H4 (cell line): ENCODE data around the gene RNF40. TPM values are rescaled to one million over a fixed set of nuclear protein-coding genes. Genes with fewer than 3 reads are reported as not detected.

Experiments
- DNase-seq: peaks from one replicate; pipeline ENCODE4 v3.0.0-alpha.2; 2015; ENCODE audit warnings: low spot score
- total RNA-seq: library from RNA; depleted of rRNA; stranded (reverse); fragments of >200 nt; shearing (Covaris generic); gene quantifications from 2 replicates; pipeline ENCODE4 v1.2.3, GENCODE V29; 2014

The RNF40 gene
- total RNA-seq, 1 experiment from 2014 or later: 57.9 TPM

GRCh38 chr16:30762991-30763725 is 1.0 kb downstream of the RNF40 start:
- DNase-seq: no peak

DNA sequence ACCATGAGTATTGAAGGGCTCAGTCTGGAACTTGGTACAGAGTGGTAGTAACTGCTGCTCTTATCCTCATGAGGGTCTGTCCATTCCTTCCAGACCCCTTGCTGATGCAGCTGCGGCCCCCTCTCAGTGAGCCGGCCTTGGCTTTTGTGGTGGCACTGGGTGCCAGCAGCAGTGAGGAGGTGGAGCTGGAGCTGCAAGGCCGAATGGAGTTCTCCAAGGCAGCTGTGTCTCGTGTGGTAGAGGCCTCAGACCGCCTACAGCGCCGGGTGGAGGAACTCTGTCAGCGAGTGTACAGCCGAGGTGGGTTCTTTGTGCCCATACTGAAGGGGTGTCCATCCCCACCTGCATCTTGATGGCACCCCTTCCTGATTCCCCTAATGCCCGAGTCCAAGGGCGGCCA is 2.0 kb downstream of the RNF40 start:
- DNase-seq: no peak

DNA sequence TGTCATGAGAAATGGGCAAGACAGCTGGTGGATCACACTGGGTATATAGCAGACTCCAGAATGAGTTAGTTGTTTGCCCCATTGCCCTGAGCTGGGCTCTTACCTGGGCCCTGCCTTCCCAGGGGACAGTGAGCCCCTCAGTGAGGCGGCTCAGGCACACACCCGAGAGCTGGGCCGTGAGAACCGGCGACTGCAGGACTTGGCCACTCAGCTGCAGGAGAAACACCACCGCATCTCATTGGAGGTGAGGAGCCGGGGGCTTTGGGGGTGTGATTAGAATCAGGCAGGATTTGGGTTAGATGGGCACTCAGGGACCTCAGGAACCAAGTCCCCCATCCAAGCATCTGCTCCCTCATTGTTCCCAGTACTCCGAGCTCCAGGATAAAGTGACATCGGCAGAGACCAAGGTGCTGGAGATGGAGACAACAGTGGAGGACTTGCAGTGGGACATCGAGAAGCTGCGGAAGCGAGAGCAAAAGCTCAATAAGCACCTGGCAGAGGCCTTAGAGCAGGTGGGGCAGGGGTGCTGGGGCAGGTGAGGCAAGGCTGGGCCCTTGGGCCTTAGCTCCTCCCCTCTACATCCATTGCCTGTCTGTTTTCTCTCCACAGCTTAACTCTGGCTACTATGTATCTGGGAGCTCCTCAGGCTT is 2.8 kb downstream of the RNF40 start:
- DNase-seq: no peak

GRCh38 chr16:30766206-30766932 is 4.2 kb downstream of the RNF40 start:
- no peak for DNase-seq

DNA sequence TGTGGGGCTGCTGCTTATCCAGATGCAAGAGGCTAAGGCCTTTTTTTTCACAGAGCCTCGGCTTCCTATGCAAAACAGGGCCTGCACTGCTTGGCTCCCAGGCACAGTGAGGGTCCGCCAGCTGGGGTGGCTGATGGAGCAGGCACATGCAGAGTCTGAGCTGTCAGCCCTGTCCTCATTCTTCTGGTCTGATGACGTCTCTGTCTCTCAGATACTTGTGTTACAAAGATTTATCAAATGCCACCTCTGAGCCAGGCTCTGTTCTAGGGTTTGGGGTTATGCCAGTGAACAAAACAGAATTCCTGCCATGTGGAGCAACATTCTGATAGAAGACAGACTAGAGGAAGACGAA is 4.8 kb downstream of the RNF40 start:
- DNase-seq: no peak

- no peak for DNase-seq
These were observed 5.8 kb downstream of the RNF40 start for GRCh38 chr16:30767767-30768465.

DNA sequence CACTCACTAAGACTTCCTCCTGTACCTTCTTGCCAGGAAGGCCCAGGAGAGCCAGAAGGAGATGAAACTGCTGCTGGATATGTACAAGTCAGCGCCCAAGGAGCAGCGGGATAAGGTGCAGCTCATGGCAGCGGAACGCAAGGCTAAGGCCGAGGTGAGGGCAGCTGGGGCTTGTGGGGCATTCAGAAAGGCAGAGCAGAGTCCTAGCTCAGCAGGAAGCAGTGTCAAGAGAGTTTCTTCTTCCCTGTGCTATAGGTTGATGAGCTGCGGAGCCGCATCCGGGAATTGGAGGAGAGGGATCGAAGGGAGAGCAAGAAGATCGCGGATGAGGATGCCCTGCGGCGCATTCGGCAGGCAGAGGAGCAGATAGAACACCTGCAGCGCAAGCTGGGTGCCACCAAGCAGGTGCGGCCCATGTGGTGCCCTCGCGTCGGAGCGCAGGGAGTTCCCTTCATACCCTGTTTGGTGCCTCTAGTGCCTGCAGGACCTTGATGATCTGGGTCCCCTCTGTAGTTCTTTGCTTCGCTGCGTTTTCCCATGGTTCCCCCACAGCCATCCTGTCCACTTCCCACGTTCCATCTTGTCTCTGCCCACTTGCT is 6.6 kb downstream of the RNF40 start:
- DNase-seq: no peak

GRCh38 chr16:30769379-30770089 is 7.4 kb downstream of the RNF40 start:
- no peak for DNase-seq

GRCh38 chr16:30771726-30772125 is 9.6 kb downstream of the RNF40 start:
- DNase-seq: no peak

GRCh38 chr16:30773826-30774225 is 11.7 kb downstream of the RNF40 start:
- no peak for DNase-seq

- DNase-seq: no peak
These were observed 12.4 kb downstream of the RNF40 start for GRCh38 chr16:30774367-30775130.

DNA sequence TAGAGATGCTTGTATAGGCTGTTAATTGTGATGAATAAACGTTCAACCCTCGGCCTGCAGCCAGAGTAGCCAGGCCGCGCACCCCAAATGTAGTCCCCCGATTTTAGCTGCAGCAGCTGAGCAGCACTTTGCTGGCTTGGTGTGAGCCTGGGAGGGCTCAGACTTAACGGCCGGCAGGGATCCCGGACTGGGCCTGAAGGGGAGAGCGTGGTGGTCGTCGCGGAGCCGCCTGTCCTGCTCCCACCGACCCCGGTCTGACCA is 12.9 kb downstream of the RNF40 start:
- no peak for DNase-seq

DNA sequence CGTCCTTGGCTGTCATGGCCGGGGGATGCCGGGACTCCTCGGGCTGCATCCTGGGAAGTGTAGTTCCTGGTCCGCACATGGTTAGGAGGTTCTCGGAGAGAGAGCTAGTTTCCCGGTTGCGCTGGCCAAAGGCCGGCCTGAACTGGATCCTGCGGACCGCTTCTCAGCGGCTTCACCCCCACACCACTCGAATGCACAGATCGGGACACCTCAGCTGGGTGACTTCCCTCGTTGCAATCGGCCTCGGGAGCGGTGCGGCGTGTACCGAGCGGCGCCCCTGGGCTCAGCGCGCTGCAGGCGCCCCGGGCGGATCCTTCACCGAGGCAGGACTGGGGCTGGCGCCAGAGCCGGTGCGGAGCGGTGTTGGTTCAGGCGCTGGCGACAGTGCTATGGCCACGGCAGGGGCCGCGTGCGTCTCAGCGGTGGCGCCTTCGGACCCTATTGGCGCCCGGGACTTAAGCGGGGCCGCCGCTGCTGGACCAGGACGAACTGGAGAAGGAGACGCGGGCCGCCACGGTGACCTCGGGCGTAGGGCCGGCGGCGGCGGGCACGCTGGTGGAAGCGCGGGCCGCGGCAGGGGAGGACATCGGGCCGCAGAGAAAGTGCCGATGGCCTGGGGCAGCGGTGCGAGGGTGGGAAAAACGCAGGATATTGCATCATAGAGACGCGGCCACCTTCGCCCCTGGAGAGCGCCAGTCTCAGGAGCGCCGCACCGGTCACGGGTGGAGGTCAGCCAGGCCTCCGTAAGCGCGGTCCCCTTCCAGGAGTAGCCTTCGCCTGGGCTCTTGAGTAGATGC is 13.5 kb downstream of the RNF40 start:
- peak; percentile 83 for DNase-seq

DNA sequence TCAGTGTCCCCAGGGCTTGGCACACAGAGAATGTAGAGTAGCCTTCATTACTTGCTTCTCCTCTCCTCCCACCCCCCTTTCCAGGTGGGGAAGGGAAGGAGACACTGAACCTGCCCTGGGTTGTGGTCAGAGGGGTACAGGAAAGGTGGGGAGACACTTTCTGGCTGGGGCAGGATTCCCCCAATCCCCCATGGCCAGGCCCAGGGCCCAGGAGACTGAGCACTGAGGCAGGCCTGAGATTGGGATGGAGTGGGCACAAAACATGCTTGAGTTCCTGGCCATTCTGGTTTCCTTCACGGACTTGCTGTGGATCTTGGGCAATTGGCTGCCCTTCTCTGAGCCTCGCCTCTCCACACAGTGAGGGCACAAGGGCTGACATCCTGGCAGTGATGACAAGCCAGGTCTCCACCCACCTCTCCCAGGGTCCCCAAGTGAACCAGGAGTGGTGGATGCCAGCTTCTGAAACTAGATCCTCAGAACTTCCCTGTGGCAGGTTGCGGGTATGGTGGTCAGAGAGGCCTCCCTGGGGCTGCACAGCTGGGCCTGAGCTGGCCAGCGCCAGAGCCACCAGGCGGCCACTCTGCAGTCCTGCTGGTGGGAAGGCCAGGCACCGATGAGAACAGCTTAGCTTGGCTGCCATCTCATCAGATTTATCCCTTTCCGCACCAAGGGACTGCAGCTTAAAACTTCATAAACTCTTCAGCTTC is 15.6 kb downstream of the RNF40 start:
- peak; percentile 39 for DNase-seq

GRCh38 chr16:30778549-30779244 is 16.6 kb downstream of the RNF40 start:
- DNase-seq: no peak

GRCh38 chr16:30779596-30779995 is 17.5 kb downstream of the RNF40 start:
- DNase-seq: no peak

DNA sequence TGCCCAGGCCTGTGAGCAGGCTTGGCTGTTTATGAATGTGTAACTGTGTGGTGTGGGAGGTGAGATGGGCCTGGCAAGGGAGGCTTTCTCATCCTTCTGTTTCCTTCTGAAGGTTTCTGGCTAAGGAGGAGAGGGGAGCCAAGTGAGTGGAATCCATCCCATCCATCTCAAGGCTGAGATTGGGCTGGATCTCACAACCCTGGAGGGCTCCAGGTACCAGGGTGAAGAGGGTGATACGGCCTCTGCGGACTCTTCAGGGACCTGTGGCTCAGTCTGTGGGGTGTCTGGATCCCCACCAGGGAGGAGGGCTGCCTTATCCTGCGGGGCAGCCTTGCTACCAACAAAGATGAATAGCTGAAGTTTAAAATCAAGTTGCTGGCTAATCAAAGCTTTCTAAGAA is 17.9 kb downstream of the RNF40 start:
- DNase-seq: no peak

DNA sequence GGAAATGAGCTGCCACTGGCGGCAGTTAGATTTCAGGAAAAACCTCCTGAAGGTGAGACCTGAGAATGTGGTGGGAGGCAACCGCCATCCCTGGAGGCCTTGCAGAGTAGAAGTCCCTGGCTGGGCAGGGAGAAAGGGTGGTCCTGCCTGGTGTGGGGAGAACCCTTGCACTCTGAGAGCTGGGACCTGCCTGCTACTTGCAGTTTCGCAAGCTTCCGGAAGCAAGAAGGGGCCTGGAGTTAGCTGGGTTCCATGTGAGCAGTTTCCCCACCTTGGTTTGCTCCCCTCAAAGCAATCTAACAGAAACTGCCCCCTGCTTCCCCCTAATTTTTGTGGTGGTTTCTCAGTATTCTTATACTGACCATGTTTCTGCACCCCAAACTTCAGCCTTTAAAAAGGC is 18.4 kb downstream of the RNF40 start:
- no peak for DNase-seq
